ENCODE measurements around the gene UGT1A5. TPM values are rescaled to one million over a fixed set of nuclear protein-coding genes. Genes with fewer than 3 reads are reported as not detected.

Gene UGT1A5
- total and polyA plus RNA-seq, 12 donors, result 0.43 TPM; not detected in 11

DNA sequence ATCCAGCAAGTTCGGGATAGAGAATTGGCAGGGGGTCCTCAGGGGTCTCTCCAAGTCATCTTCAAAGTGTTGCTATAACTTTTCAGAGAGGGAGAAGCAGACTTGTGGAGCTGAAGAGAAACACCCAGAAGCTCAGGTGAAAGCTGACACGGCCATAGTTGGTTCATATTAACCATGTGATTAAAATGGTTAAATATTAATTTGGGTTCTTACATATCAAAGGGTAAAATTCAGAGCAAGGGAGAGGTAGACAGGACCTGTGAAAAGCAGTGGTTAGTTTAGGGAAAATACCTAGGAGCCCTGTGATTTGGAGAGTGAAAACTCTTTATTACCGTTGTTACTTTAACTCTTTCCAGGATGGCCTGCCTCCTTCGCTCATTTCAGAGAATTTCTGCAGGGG lies 20.1 kb upstream of the UGT1A5 start, which contains the start of gene UGT1A6:
TSS of gene UGT1A6 (plus strand) at position 243 of the 400 bp plus-strand sequence. CDS start at position 358, 115 bp downstream.
- Histone ChIP-seq H3K4me1 (replicated peaks in 1 of 2) (no peaks in the 10 kb centered on the region), H3K4me3 (no peak within 1 kb of the TSS), H3K27ac (no peak within 1 kb of the TSS), H3K9me3 (replicated peaks in 1 of 3) (no peaks in the 10 kb centered on the region), H3K36me3 (replicated peaks in 1 of 2) (no peaks in the 10 kb centered on the region), H3K27me3 (no peaks in the 10 kb centered on the region)
- intact Hi-C loops (cut with DNase I), result no loop called here
- 84 to 88% (median 86%) methylated on average over 4 of the region's 4 CpGs for WGBS, 4 donors
- no peak for TF ChIP-seq POLR2A (IDR thresholded peaks at IDR 0.05)
- TF ChIP-seq, protein P1, sequence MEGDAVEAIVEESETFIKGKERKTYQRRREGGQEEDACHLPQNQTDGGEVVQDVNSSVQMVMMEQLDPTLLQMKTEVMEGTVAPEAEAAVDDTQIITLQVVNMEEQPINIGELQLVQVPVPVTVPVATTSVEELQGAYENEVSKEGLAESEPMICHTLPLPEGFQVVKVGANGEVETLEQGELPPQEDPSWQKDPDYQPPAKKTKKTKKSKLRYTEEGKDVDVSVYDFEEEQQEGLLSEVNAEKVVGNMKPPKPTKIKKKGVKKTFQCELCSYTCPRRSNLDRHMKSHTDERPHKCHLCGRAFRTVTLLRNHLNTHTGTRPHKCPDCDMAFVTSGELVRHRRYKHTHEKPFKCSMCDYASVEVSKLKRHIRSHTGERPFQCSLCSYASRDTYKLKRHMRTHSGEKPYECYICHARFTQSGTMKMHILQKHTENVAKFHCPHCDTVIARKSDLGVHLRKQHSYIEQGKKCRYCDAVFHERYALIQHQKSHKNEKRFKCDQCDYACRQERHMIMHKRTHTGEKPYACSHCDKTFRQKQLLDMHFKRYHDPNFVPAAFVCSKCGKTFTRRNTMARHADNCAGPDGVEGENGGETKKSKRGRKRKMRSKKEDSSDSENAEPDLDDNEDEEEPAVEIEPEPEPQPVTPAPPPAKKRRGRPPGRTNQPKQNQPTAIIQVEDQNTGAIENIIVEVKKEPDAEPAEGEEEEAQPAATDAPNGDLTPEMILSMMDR (IDR thresholded peaks at IDR 0.05), result no peak
- no peak for DNase-seq

GRCh38 chr2:233693963-233694362 lies 18.7 kb upstream of the UGT1A5 start:
- WGBS, 4 donors, result 69 to 74% (median 71%) methylated on average over 6 of the region's 6 CpGs
- TF ChIP-seq, protein P1 (IDR thresholded peaks at IDR 0.05), result no peak
- TF ChIP-seq POLR2A (IDR thresholded peaks at IDR 0.05), result no peak
- no peak for DNase-seq
- H3K27ac ChIP-seq, result no peak overlapping the region
- no peaks in the 10 kb centered on the region for H3K27me3 ChIP-seq
- H3K36me3 ChIP-seq (replicated peaks in 1 of 2), result no peaks in the 10 kb centered on the region
- H3K4me3 ChIP-seq, result no peak overlapping the region
- H3K9me3 ChIP-seq (replicated peaks in 1 of 3), result no peaks in the 10 kb centered on the region
- no peaks in the 10 kb centered on the region for H3K4me1 ChIP-seq (replicated peaks in 1 of 2)
- intact Hi-C loops (cut with DNase I), result no loop called here

GRCh38 chr2:233698740-233699139 lies 14.0 kb upstream of the UGT1A5 start:
- H3K4me3 ChIP-seq, result no peak overlapping the region
- no peaks in the 10 kb centered on the region for H3K27me3 ChIP-seq
- TF ChIP-seq, protein P1 (IDR thresholded peaks at IDR 0.05), result no peak
- no peak for TF ChIP-seq POLR2A (IDR thresholded peaks at IDR 0.05)
- intact Hi-C loops (cut with DNase I), result no loop called here
- 73 to 84% (median 81%) methylated on average over 4 of the region's 4 CpGs for WGBS, 4 donors
- H3K4me1 ChIP-seq (replicated peaks in 1 of 2), result peaks cover 6 to 7% of the 10 kb centered on the region in 2 donors
- no peaks in the 10 kb centered on the region for H3K36me3 ChIP-seq (replicated peaks in 1 of 2)
- no peak overlapping the region for H3K27ac ChIP-seq
- H3K9me3 ChIP-seq (replicated peaks in 1 of 3), result no peaks in the 10 kb centered on the region
- DNase-seq, result no peak

DNA sequence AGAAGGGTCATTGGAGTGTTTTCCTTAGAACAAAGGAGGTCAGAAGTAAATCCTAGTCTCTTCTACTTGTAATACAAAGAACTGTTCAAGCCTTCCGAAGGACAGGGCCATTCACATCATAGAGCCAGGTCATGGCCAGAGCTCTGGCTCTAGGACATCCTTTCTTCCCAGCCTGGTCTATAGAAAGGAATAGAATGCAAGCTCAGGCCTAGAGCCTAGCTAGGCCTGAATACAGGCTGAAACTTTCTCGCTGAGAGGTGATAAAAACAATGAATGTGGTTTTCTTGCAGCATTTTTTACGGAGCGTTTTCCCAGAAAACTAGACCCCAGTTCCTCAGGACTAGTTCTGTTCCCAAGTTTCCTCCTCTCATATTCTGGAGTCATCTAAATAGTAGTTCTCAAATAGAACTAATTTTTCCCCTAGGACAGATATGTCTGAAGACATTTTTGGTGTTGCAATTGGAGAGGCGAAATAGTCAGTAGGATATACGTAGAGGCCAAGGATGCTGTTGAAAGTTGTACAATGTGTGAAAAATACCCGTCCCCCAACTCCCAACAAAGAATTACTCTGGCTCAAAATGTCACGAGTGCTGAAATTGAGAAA lies 13.2 kb upstream of the UGT1A5 start:
- 83 to 95% (median 89%) methylated on average over 8 of the region's 8 CpGs for WGBS, 4 donors
- H3K27me3 ChIP-seq, result no peaks in the 10 kb centered on the region
- TF ChIP-seq, protein P1 (IDR thresholded peaks at IDR 0.05), result no peak
- TF ChIP-seq POLR2A (IDR thresholded peaks at IDR 0.05), result no peak
- no peak for DNase-seq
- peak overlapping the region in 4 of 5 donors; percentile 8 to 88 (median 54) for H3K27ac ChIP-seq
- peaks cover 6 to 7% of the 10 kb centered on the region in 2 donors for H3K4me1 ChIP-seq (replicated peaks in 1 of 2)
- H3K4me3 ChIP-seq, result no peak overlapping the region
- no peaks in the 10 kb centered on the region for H3K9me3 ChIP-seq (replicated peaks in 1 of 3)
- intact Hi-C loops (cut with DNase I), result no loop called here
- no peaks in the 10 kb centered on the region for H3K36me3 ChIP-seq (replicated peaks in 1 of 2)
